Activated CD4-positive, alpha-beta T cell treated with anti-CD3 and anti-CD28 coated beads, Interleukin-2, amount 10 ng/mL, durations not matched to agents 24 days and 14 days (primary cell): ENCODE results near the gene DDHD1. TPM values are rescaled to one million over a fixed set of nuclear protein-coding genes. Genes with fewer than 3 reads are reported as not detected.

Experiments
- DNase-seq: peaks from one replicate; pipeline ENCODE4 v3.0.0; 2022
- H3K27ac Mint-ChIP-seq: one replicate; pipeline ENCODE4 v1.8.0; 2022; ENCODE audit warnings: mild to moderate bottlenecking, mixed read lengths
- H3K27me3 Mint-ChIP-seq: one replicate; pipeline ENCODE4 v1.8.0; 2022; ENCODE audit warnings: mixed read lengths
- H3K36me3 Mint-ChIP-seq: one replicate; pipeline ENCODE4 v1.8.0; 2022; ENCODE audit warnings: low read depth, mild to moderate bottlenecking, mixed read lengths
- H3K4me1 Mint-ChIP-seq: one replicate; pipeline ENCODE4 v1.8.0; 2021; ENCODE audit warnings: mixed read lengths
- H3K4me3 Mint-ChIP-seq: one replicate; pipeline ENCODE4 v1.8.0; 2022; ENCODE audit warnings: mild to moderate bottlenecking, moderate library complexity, mixed read lengths
- H3K9me3 Mint-ChIP-seq: one replicate; pipeline ENCODE4 v1.8.0; 2021; ENCODE audit warnings: mixed read lengths
- intact Hi-C: fragments of 100-400 bp; cut with micrococcal nuclease; formaldehyde crosslinking; loops from one replicate; pipeline ENCODE4 v1.15.1; 2023
- total RNA-seq: library from RNA; stranded (reverse); gene quantifications from 2 replicates; pipeline ENCODE4 v1.2.3, GENCODE V29; 2022

DDHD1 gene
- total RNA-seq, 1 donor from 2014 or later, result 70.2 TPM

- no peak overlapping the region for H3K4me3 Mint-ChIP-seq
- H3K27me3 Mint-ChIP-seq, result peaks cover 6% of the 10 kb centered on the region
- peaks cover 3% of the 10 kb centered on the region for H3K4me1 Mint-ChIP-seq
- no peaks in the 10 kb centered on the region for H3K36me3 Mint-ChIP-seq
- no peak for DNase-seq
- intact Hi-C loops, result no loop called here
- no peak overlapping the region for H3K27ac Mint-ChIP-seq
- no peaks in the 10 kb centered on the region for H3K9me3 Mint-ChIP-seq
These were observed 151.2 kb downstream of the DDHD1 start for GRCh38 chr14:53001787-53002378.

- Mint-ChIP-seq H3K36me3 (no peaks in the 10 kb centered on the region), H3K27me3 (peaks cover 6% of the 10 kb centered on the region)
- intact Hi-C loops, result no loop called here
These were observed 154.6 kb downstream of the DDHD1 start for GRCh38 chr14:52998376-52999015.

GRCh38 chr14:52996493-52996892, 156.6 kb downstream of the DDHD1 start:
- no peak overlapping the region for H3K27ac Mint-ChIP-seq
- intact Hi-C loops, result no loop called here
- H3K9me3 Mint-ChIP-seq, result peaks cover 4% of the 10 kb centered on the region
- no peak for DNase-seq
- H3K36me3 Mint-ChIP-seq, result no peaks in the 10 kb centered on the region
- no peak overlapping the region for H3K4me3 Mint-ChIP-seq
- H3K27me3 Mint-ChIP-seq, result peaks cover 13% of the 10 kb centered on the region
- H3K4me1 Mint-ChIP-seq, result no peaks in the 10 kb centered on the region

More at GRCh38 chr14:52998376-52999015, 154.6 kb downstream of the DDHD1 start:
- DNase-seq, result no peak
- peaks cover 4% of the 10 kb centered on the region for H3K9me3 Mint-ChIP-seq
- H3K27ac Mint-ChIP-seq, result no peak overlapping the region
- H3K4me3 Mint-ChIP-seq, result no peak overlapping the region
- peaks cover 3% of the 10 kb centered on the region for H3K4me1 Mint-ChIP-seq

- no peak overlapping the region for H3K4me3 Mint-ChIP-seq
- intact Hi-C loops, result no loop called here
- H3K4me1 Mint-ChIP-seq, result no peaks in the 10 kb centered on the region
- peaks cover 15% of the 10 kb centered on the region for H3K27me3 Mint-ChIP-seq
- H3K27ac Mint-ChIP-seq, result no peak overlapping the region
- peaks cover 4% of the 10 kb centered on the region for H3K9me3 Mint-ChIP-seq
- no peak for DNase-seq
- no peaks in the 10 kb centered on the region for H3K36me3 Mint-ChIP-seq
These were observed 157.1 kb downstream of the DDHD1 start for GRCh38 chr14:52995998-52996397.

GRCh38 chr14:52992236-52992870, 160.8 kb downstream of the DDHD1 start:
- no peak for DNase-seq
- intact Hi-C loops, result no loop called here
- Mint-ChIP-seq H3K9me3 (peaks cover 4% of the 10 kb centered on the region), H3K27me3 (peaks cover 20% of the 10 kb centered on the region), H3K4me1 (no peaks in the 10 kb centered on the region), H3K4me3 (no peak overlapping the region), H3K36me3 (no peaks in the 10 kb centered on the region), H3K27ac (no peak overlapping the region)

- H3K36me3 Mint-ChIP-seq, result no peaks in the 10 kb centered on the region
- H3K4me1 Mint-ChIP-seq, result no peaks in the 10 kb centered on the region
- intact Hi-C loops, result no loop called here
- H3K27me3 Mint-ChIP-seq, result peaks cover 21% of the 10 kb centered on the region
- no peak overlapping the region for H3K4me3 Mint-ChIP-seq
- no peaks in the 10 kb centered on the region for H3K9me3 Mint-ChIP-seq
- DNase-seq, result no peak
- H3K27ac Mint-ChIP-seq, result no peak overlapping the region
These were observed 165.0 kb downstream of the DDHD1 start for GRCh38 chr14:52988139-52988538.

GRCh38 chr14:52987514-52987913, 165.6 kb downstream of the DDHD1 start:
- DNase-seq, result no peak
- Mint-ChIP-seq H3K9me3 (no peaks in the 10 kb centered on the region), H3K4me3 (no peak overlapping the region)

GRCh38 chr14:52987042-52987441, 166.1 kb downstream of the DDHD1 start:
- Mint-ChIP-seq H3K4me3 (no peak overlapping the region), H3K27ac (no peak overlapping the region), H3K36me3 (no peaks in the 10 kb centered on the region), H3K9me3 (no peaks in the 10 kb centered on the region), H3K27me3 (peaks cover 15% of the 10 kb centered on the region), H3K4me1 (no peaks in the 10 kb centered on the region)
- no peak for DNase-seq
- intact Hi-C loops, result no loop called here

More at GRCh38 chr14:52987514-52987913, 165.6 kb downstream of the DDHD1 start:
- intact Hi-C loops, result no loop called here
- no peaks in the 10 kb centered on the region for H3K36me3 Mint-ChIP-seq
- no peaks in the 10 kb centered on the region for H3K4me1 Mint-ChIP-seq
- no peak overlapping the region for H3K27ac Mint-ChIP-seq
- H3K27me3 Mint-ChIP-seq, result peaks cover 17% of the 10 kb centered on the region

Other genes starting within 250 kb of the DDHD1 start
- gene FERMT2, start 202.3 kb downstream of the DDHD1 start, total RNA-seq, result 1.5 and 1.6 TPM in 2 replicates